Panc1 (cell line): ENCODE data around the gene RITA1. TPM values are rescaled to one million over a fixed set of nuclear protein-coding genes. Genes with fewer than 3 reads are reported as not detected.

ENCODE experiments used
- ATAC-seq: fragments of 200-7000 bp; cut with Tn5 transposase; 2 replicates; pipeline ENCODE4 v1.9.1; 2020; ENCODE audit warnings: mild to moderate bottlenecking, moderate library complexity
- Bru-seq: library from RNA; stranded (reverse); fragments of 400-500 nt; gene quantifications from one replicate; lab custom pipeline; 2021; lab: Mats Ljungman, UMichigan
- BruChase-seq, 2 experiments: library from RNA; stranded (reverse); fragments of 400-500 nt; gene quantifications; one replicate each; lab custom pipeline; 2021; lab: Mats Ljungman, UMichigan
- BruUV-seq: library from RNA; stranded (reverse); fragments of 400-500 nt; replicated peaks from 2 replicates; lab custom pipeline; 2021; lab: Mats Ljungman, UMichigan
- CTCF ChIA-PET: fragments of 300-600 bp; sonication (Branson Sonifier 250); formaldehyde crosslinking; loops from one replicate; lab custom pipeline; 2022; ENCODE audit warnings: antibody characterized with exemption; lab: Charles Lee
- POLR2A ChIA-PET: fragments of 300-600 bp; sonication (Branson Sonifier 250); formaldehyde crosslinking; loops from one replicate; lab custom pipeline; 2022; ENCODE audit warnings: antibody characterized with exemption; lab: Charles Lee
- DNase-seq: peaks from one replicate; pipeline ENCODE4 v3.0.0-alpha.2; 2010; ENCODE audit warnings: low read depth, low spot score
- H3K27ac ChIP-seq: 2 replicates; pipeline ENCODE4 v1.5.1; 2011; ENCODE audit warnings: mild to moderate bottlenecking, low read length, inconsistent platforms
- H3K27me3 ChIP-seq: fragments of 200-500 bp; sonication (Bioruptor generic); 2 replicates; pipeline ENCODE4 v1.6.0; 2014; ENCODE audit warnings: low read length, inconsistent platforms; ENCODE audit not compliant: control insufficient read depth, insufficient read depth
- H3K36me3 ChIP-seq: fragments of 200-500 bp; sonication (Bioruptor generic); 2 replicates; pipeline ENCODE4 v1.5.1; 2014; ENCODE audit warnings: inconsistent platforms, mild to moderate bottlenecking, low read length, moderate library complexity; ENCODE audit not compliant: control insufficient read depth, insufficient read depth
- H3K4me1 ChIP-seq: 2 replicates; pipeline ENCODE4 v1.5.1; 2011; ENCODE audit warnings: inconsistent platforms, mild to moderate bottlenecking, low read length, moderate library complexity; ENCODE audit not compliant: control insufficient read depth, insufficient read depth
- H3K4me3 ChIP-seq, 2 experiments: 2 replicates each; pipeline ENCODE4 v1.5.1; 2011 to 2012; ENCODE audit warnings: low read depth in 2 of 2, low read length in 2 of 2, mild to moderate bottlenecking in 2 of 2, inconsistent platforms in 1 of 2, moderate library complexity in 1 of 2
- H3K9me3 ChIP-seq: fragments of 200-500 bp; sonication (Bioruptor generic); 2 replicates; pipeline ENCODE4 v1.5.1; 2014; ENCODE audit warnings: low read depth, mild to moderate bottlenecking, inconsistent platforms, low read length, moderate library complexity; ENCODE audit not compliant: control insufficient read depth, insufficient read depth
- POLR2AphosphoS5 ChIP-seq: IDR thresholded peaks from 2 replicates; pipeline ENCODE4 v1.6.1; 2012; ENCODE audit warnings: mild to moderate bottlenecking, low read depth, low read length, moderate library complexity
- SIN3A ChIP-seq: IDR thresholded peaks from 2 replicates; pipeline ENCODE4 v1.6.1; 2012; ENCODE audit warnings: low read depth, mild to moderate bottlenecking, low read length, moderate library complexity, borderline replicate concordance; ENCODE audit not compliant: insufficient read depth
- TCF7L2 ChIP-seq: IDR thresholded peaks from 2 replicates; pipeline ENCODE4 v1.6.1; 2011; ENCODE audit warnings: mild to moderate bottlenecking, low read depth, low read length, inconsistent platforms
- in situ Hi-C: cut with HindIII; loops from 2 replicates; pipeline ENCODE4 v1.10.0; 2016; ENCODE audit warnings: low sequenced_read_pairs, low pct_unique_long_range_greater_than_20kb
- intact Hi-C: fragments of 100-400 bp; cut with micrococcal nuclease; formaldehyde crosslinking; loops from one replicate; pipeline ENCODE4 v1.10.0; 2022; ENCODE audit not compliant: unreplicated experiment
- long read RNA-seq: library from polyadenylated mRNA; unstranded; transcript quantifications from one replicate; pipeline ENCODE4 v2.0.0, GENCODE V29; 2021; ENCODE audit not compliant: unreplicated experiment
- polyA plus RNA-seq: library from polyadenylated mRNA; unstranded; fragments of >200 nt; gene quantifications from one replicate; pipeline ENCODE4 v1.2.1, GENCODE V29; 2012; ENCODE audit warnings: missing spikeins; ENCODE audit not compliant: insufficient read length
- total RNA-seq: library from RNA; stranded (reverse); gene quantifications from one replicate; pipeline ENCODE4 v1.2.1, GENCODE V29; 2021; ENCODE audit not compliant: unreplicated experiment
- TF ChIP-seq, protein P1 (sequence below): fragments of 450-650 bp; IDR thresholded peaks from 2 replicates; pipeline ENCODE4 v1.5.1; 2017; ENCODE audit warnings: mild to moderate bottlenecking
- TF ChIP-seq, protein P2 (sequence below), 2 experiments: IDR thresholded peaks; 2 replicates each; pipeline ENCODE4 v1.6.1; 2011 to 2012; ENCODE audit warnings: low read depth in 2 of 2, control low read depth in 1 of 2, low read length in 1 of 2, mild to moderate bottlenecking in 1 of 2, moderate library complexity in 1 of 2; ENCODE audit not compliant: insufficient read depth in 1 of 2

RITA1 gene
- total RNA-seq (41.0 TPM), Bru-seq, nascent RNA (percentile 66 among the genes with signal in this experiment), BruChase-seq, experiment 1, labeled RNA remaining after a 2-hour chase (percentile 71 among the genes with signal in this experiment), BruChase-seq, experiment 2, labeled RNA remaining after a 6-hour chase (percentile 79 among the genes with signal in this experiment)
- 45.7 TPM for polyA plus RNA-seq
- long read RNA-seq, transcript RITA1-201 (4 exons, 2,053 nt) = major isoform, 36 of 71 reads
- long read RNA-seq, partial matches to known transcripts = 26 of 71 reads
- long read RNA-seq, other reads (novel, unspliced or antisense) = 3 of 71 reads

DNA sequence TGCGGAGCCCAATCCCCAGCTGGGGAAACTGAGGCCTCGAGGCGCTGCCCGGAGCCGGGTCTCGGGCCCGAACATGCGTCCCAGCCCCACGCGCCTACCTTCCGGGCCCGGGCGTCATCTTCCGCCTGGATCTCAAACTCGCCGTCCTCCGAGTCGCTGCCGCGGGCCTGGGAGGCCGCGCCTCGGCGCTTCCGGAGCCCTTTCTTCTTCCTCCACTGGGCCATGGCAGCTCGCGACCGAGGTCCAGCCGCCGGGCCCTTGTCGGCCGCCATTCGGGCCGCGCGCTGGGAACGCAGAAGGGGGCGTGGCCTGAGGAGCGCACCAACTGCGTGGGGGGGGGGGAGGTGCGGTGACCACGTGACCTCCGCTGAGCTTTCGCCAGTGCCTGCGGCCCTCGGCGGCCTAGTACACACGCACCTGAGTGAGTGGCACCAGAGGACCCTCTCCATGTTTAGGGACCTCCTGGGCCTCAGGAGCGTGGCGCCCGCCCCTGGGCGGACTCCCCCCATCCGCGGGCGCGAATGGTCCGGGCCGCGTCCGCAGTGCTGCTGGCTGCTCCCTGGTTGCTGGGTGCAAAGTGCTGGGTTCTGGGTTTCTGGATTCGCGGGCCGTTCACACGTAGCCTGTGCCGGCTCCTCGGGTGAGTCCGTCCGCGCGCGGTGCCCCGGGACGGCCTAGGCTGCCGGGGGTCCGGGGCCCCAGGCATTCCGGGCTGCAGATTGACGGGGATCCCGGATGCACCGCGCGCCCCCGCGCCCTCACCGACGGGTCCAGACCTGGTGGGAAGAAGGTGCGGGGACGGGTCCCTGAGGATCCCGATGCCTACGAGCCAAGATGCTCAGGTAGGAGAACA lies at the start of gene RITA1, which contains the start of gene DDX54:
TSS of gene RITA1 (plus strand) at position 542 of the 853 bp plus-strand sequence. CDS start 1,026 bp downstream, outside the sequence.
TSS of gene DDX54 (minus strand) at position 299 of the 853 bp plus-strand sequence. CDS start at position 272, 27 bp downstream.
- Histone ChIP-seq H3K9me3 (no peaks in the 10 kb centered on the region), H3K4me3 (peak within 1 kb of the TSS; percentile 78 to 84), H3K27ac (peak within 1 kb of the TSS; percentile 77), H3K4me1 (peaks cover 15% of the 10 kb centered on the region), H3K36me3 (peaks cover 14% of the 10 kb centered on the region), H3K27me3 (no peaks in the 10 kb centered on the region)
- ChIA-PET POLR2A (interaction anchor here (0.6 to 0.7 kb wide), 3 partner anchors 20 to 178 kb away, joined by 3 to 8 read pairs (median 5); no protein-coding TSS in a partner anchor), CTCF (interaction anchor here (0.6 to 0.9 kb wide), 2 partner anchors 42 to 276 kb away, joined by 3 to 4 read pairs; no protein-coding TSS in a partner anchor)
- intact Hi-C loops (no loop called here), in situ Hi-C loops (no loop called here)
- DNase-seq = no peak
- TF ChIP-seq SIN3A (0 out of 2 replicates have a peak, but pooled peaks have one; percentile 46), POLR2AphosphoS5 (peak; percentile 83), TCF7L2 (peak; percentile 65; the same call in 1 of the 2 replicates)
- TF ChIP-seq, protein P1, sequence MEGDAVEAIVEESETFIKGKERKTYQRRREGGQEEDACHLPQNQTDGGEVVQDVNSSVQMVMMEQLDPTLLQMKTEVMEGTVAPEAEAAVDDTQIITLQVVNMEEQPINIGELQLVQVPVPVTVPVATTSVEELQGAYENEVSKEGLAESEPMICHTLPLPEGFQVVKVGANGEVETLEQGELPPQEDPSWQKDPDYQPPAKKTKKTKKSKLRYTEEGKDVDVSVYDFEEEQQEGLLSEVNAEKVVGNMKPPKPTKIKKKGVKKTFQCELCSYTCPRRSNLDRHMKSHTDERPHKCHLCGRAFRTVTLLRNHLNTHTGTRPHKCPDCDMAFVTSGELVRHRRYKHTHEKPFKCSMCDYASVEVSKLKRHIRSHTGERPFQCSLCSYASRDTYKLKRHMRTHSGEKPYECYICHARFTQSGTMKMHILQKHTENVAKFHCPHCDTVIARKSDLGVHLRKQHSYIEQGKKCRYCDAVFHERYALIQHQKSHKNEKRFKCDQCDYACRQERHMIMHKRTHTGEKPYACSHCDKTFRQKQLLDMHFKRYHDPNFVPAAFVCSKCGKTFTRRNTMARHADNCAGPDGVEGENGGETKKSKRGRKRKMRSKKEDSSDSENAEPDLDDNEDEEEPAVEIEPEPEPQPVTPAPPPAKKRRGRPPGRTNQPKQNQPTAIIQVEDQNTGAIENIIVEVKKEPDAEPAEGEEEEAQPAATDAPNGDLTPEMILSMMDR = no peak
- ATAC-seq = peak; percentile 80
- no TSS peak for BruUV-seq

- no TSS peak for BruUV-seq
- Histone ChIP-seq H3K4me1 (peaks cover 4% of the 10 kb centered on the region), H3K9me3 (no peaks in the 10 kb centered on the region), H3K27me3 (no peaks in the 10 kb centered on the region), H3K36me3 (no peaks in the 10 kb centered on the region), H3K27ac (no peak overlapping the region), H3K4me3 (peak overlapping the region; percentile 15 to 26)
- ChIA-PET CTCF (interaction anchor here (1.9 kb wide), 1 partner anchor 17 kb away, joined by 5 read pairs; no protein-coding TSS in a partner anchor), POLR2A (no interaction called here)
- DNase-seq = no peak
- in situ Hi-C loops = no loop called here
- intact Hi-C loops = no loop called here
- no peak for ATAC-seq
- TF ChIP-seq, protein P2, sequence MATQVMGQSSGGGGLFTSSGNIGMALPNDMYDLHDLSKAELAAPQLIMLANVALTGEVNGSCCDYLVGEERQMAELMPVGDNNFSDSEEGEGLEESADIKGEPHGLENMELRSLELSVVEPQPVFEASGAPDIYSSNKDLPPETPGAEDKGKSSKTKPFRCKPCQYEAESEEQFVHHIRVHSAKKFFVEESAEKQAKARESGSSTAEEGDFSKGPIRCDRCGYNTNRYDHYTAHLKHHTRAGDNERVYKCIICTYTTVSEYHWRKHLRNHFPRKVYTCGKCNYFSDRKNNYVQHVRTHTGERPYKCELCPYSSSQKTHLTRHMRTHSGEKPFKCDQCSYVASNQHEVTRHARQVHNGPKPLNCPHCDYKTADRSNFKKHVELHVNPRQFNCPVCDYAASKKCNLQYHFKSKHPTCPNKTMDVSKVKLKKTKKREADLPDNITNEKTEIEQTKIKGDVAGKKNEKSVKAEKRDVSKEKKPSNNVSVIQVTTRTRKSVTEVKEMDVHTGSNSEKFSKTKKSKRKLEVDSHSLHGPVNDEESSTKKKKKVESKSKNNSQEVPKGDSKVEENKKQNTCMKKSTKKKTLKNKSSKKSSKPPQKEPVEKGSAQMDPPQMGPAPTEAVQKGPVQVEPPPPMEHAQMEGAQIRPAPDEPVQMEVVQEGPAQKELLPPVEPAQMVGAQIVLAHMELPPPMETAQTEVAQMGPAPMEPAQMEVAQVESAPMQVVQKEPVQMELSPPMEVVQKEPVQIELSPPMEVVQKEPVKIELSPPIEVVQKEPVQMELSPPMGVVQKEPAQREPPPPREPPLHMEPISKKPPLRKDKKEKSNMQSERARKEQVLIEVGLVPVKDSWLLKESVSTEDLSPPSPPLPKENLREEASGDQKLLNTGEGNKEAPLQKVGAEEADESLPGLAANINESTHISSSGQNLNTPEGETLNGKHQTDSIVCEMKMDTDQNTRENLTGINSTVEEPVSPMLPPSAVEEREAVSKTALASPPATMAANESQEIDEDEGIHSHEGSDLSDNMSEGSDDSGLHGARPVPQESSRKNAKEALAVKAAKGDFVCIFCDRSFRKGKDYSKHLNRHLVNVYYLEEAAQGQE (IDR thresholded peaks at IDR 0.05; ENCODE audit: insufficient read depth in 1 of 2, low read depth in 2 of 2, low read length in 1 of 2) = no peak
Observed at GRCh38 chr12:113136128-113136989, 49.2 kb upstream of the RITA1 start.
